HG02759 (cell line): ENCODE measurements around the gene APLP1.
"Not testable (repeated sequence)": the region's sequence is repeated elsewhere in the genome, so short reads cannot be mapped to it uniquely, and the experiment has no call there.

Experiments used
- ATAC-seq: cut with Tn5 transposase; IDR thresholded peaks from one replicate; pipeline ENCODE4 v1.9.1; 2021; ENCODE audit warnings: mild to moderate bottlenecking, moderate library complexity; ENCODE audit not compliant: unreplicated experiment

The APLP1 gene

GRCh38 chr19:35868172-35868822 is at the start of gene APLP1:
Gene APLP1 (plus strand): TSS chr19:35868574. CDS start chr19:35868637, 63 bp downstream.
- peak; percentile 72 for ATAC-seq

- ATAC-seq = no peak
These were observed 45.8 kb upstream of the APLP1 start for GRCh38 chr19:35822579-35822978.

GRCh38 chr19:35824150-35824549 is 44.2 kb upstream of the APLP1 start:
- no peak for ATAC-seq

- no peak for ATAC-seq
These were observed 39.6 kb upstream of the APLP1 start for GRCh38 chr19:35828692-35829301.

- ATAC-seq = no peak
These were observed 37.4 kb upstream of the APLP1 start for GRCh38 chr19:35830986-35831385.

- ATAC-seq = no peak
These were observed 36.3 kb upstream of the APLP1 start for GRCh38 chr19:35832054-35832453.

- ATAC-seq = no peak
These were observed 34.4 kb upstream of the APLP1 start for GRCh38 chr19:35833972-35834371.

GRCh38 chr19:35836096-35836495 is 32.3 kb upstream of the APLP1 start:
- ATAC-seq = not testable (repeated sequence)

GRCh38 chr19:35841961-35842595 is 26.3 kb upstream of the APLP1 start:
- ATAC-seq = no peak

- no peak for ATAC-seq
These were observed 25.6 kb upstream of the APLP1 start for GRCh38 chr19:35842666-35843272.

- no peak for ATAC-seq
These were observed 24.5 kb upstream of the APLP1 start for GRCh38 chr19:35843676-35844481.

- ATAC-seq = no peak
These were observed 23.7 kb upstream of the APLP1 start for GRCh38 chr19:35844482-35845214.

- no peak for ATAC-seq
These were observed 22.9 kb upstream of the APLP1 start for GRCh38 chr19:35845215-35846037.

GRCh38 chr19:35846038-35846668 is 22.2 kb upstream of the APLP1 start:
- ATAC-seq = no peak

- ATAC-seq = no peak
These were observed 20.5 kb upstream of the APLP1 start for GRCh38 chr19:35847911-35848310.

- ATAC-seq = no peak
These were observed 19.9 kb upstream of the APLP1 start for GRCh38 chr19:35848486-35848885.

- no peak for ATAC-seq
These were observed 19.4 kb upstream of the APLP1 start for GRCh38 chr19:35848919-35849505.

GRCh38 chr19:35851213-35852028 is 17.0 kb upstream of the APLP1 start:
- ATAC-seq = no peak
